ENCODE measurements around the gene MT1A.

- TF ChIP-seq GATA2 (IDR thresholded peaks at IDR 0.05; ENCODE audit: low read depth, low read length) (no peak), GATA3 (IDR thresholded peaks at IDR 0.05; ENCODE audit: low read depth, low read length) (no peak)
Observed at GRCh38 chr16:56641166-56641565, 2.7 kb downstream of the MT1A start.
